ENCODE results near the gene IL20RB.

Gene IL20RB, protein sequence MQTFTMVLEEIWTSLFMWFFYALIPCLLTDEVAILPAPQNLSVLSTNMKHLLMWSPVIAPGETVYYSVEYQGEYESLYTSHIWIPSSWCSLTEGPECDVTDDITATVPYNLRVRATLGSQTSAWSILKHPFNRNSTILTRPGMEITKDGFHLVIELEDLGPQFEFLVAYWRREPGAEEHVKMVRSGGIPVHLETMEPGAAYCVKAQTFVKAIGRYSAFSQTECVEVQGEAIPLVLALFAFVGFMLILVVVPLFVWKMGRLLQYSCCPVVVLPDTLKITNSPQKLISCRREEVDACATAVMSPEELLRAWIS

DNA sequence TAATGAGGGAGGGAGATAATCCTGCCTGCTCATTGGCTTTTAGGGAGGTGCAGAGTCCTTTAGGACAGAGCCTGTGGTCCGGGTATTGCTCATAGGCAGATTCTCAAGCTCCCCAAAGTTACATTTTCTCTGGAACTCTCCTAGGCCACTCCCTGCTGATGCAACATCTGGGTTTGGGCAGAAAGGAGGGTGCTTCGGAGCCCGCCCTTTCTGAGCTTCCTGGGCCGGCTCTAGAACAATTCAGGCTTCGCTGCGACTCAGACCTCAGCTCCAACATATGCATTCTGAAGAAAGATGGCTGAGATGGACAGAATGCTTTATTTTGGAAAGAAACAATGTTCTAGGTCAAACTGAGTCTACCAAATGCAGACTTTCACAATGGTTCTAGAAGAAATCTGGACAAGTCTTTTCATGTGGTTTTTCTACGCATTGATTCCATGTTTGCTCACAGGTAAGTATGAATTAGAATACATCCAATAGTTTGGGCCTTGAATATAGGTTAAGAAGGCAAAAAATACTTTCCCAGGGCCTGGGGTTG, at the start of gene IL20RB:
IL20RB (plus strand) TSS at position 233 of the 538 bp plus-strand sequence; CDS start at position 364, 131 bp downstream.
- DNase-seq (ENCODE audit: low read depth in 1 of 2, low spot score in 1 of 2) = no peak
- in situ Hi-C loops (cut with HindIII; ENCODE audit: low pct_unique_long_range_greater_than_20kb, low sequenced_read_pairs) = no loop called here
- TF ChIP-seq JUND (IDR thresholded peaks at IDR 0.05; ENCODE audit: low read depth) = no peak

DNA sequence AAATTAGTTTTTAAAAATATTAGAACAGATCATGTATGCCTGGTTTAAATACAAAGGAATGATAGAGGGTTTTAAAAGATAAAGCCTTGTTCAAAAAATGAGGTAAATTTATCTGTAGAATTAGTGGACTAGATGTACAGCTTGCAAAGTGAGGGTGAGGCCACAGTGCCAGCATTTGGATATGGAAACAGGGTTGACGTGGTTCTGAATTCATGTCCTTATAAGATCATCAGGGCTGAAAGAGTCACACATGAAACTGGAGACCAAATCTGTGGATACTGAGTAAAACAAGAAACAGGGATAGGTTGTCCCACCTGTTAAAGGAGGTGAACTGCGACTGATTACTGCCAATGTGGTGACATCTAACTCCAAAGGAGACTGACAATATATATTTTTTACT, 49.5 kb upstream of the IL20RB start:
- no peak for TF ChIP-seq JUND (IDR thresholded peaks at IDR 0.05; ENCODE audit: low read depth)
- DNase-seq (ENCODE audit: low read depth in 1 of 2, low spot score in 1 of 2) = no peak
- in situ Hi-C loops (cut with HindIII; ENCODE audit: low pct_unique_long_range_greater_than_20kb, low sequenced_read_pairs) = no loop called here

DNA sequence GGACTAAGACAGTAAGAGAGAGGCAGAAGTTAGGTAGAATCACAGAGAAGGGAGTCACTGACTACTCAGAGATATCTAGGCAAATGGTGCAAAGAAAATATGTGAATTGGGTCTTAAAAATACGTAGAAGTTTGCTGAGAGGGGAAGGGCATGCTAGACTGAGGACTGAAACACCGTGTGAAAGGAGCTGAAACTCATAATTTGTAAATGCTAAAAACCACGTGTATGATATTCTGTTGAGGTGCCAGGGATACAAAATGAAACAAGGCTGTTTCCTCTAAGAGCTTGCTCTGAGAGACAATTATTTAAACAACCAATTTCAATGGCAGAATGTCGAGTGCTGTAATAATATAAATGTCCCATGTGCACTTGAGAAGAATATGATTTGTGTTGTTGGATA, 48.6 kb upstream of the IL20RB start:
- in situ Hi-C loops (cut with HindIII; ENCODE audit: low pct_unique_long_range_greater_than_20kb, low sequenced_read_pairs) = no loop called here
- no peak for TF ChIP-seq JUND (IDR thresholded peaks at IDR 0.05; ENCODE audit: low read depth)
- no peak for DNase-seq (ENCODE audit: low read depth in 1 of 2, low spot score in 1 of 2)

DNA sequence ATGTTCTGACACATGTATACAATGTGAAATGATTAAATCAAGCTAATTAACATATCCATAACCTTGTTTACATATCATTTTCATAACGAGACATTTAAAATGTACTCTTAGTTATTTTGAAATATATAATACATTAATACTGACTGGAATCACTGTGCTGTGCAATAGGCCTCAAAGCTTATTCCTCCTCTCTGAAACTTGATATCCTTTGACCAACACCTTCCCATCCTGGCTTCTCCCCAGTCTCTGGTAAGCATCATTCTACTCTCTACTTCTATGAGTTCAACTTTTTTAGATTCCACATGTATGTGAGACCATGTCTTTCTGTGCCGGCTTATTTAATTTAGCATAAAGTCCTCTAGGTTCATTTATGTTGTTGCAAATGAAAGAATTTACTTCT, 47.1 kb upstream of the IL20RB start:
- in situ Hi-C loops (cut with HindIII; ENCODE audit: low pct_unique_long_range_greater_than_20kb, low sequenced_read_pairs) = no loop called here
- DNase-seq (ENCODE audit: low read depth in 1 of 2, low spot score in 1 of 2) = no peak
- TF ChIP-seq JUND (IDR thresholded peaks at IDR 0.05; ENCODE audit: low read depth) = no peak

DNA sequence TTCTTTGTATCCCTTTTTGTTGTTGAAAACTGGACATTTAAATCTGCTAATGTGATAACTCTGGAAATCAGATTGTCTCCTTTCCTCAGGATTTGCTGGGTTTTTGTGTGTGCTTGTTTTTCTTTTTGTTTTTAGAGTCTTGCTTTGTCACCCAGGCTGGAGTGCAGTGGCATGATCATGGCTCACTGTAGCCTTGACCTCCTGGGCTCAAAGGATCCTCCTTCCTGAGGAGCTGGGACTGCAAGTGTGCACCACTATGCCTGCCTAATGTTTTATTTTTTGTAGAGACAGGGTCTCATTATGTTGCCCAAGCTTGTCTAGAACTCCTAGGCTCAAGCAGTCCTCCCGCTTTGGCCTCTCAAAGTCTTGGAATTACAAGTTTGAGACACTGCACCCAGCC, 44.6 kb upstream of the IL20RB start:
- no peak for TF ChIP-seq JUND (IDR thresholded peaks at IDR 0.05; ENCODE audit: low read depth)
- DNase-seq (ENCODE audit: low read depth in 1 of 2, low spot score in 1 of 2) = no peak
- in situ Hi-C loops (cut with HindIII; ENCODE audit: low pct_unique_long_range_greater_than_20kb, low sequenced_read_pairs) = no loop called here

DNA sequence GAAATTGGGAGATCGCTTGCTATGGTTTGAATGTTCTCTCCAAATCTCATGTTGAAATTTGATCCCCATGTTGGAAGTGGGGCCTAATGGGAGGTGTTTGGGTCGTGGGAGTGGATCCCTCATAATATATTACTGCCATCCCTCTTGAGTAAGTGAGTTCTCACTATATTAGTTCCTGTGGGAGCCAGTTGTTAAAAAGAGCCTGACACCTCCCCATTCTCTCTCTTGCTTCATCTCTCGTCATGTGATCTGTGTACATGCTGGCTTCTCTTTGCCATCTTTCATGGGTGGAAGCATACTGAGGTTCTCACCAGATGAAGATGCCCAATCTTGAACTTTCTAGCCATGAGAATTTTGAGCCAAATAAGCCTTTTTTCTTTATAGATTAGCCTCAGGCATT, 43.0 kb upstream of the IL20RB start:
- TF ChIP-seq JUND (IDR thresholded peaks at IDR 0.05; ENCODE audit: low read depth) = no peak
- no peak for DNase-seq (ENCODE audit: low read depth in 1 of 2, low spot score in 1 of 2)
- in situ Hi-C loops (cut with HindIII; ENCODE audit: low pct_unique_long_range_greater_than_20kb, low sequenced_read_pairs) = no loop called here

DNA sequence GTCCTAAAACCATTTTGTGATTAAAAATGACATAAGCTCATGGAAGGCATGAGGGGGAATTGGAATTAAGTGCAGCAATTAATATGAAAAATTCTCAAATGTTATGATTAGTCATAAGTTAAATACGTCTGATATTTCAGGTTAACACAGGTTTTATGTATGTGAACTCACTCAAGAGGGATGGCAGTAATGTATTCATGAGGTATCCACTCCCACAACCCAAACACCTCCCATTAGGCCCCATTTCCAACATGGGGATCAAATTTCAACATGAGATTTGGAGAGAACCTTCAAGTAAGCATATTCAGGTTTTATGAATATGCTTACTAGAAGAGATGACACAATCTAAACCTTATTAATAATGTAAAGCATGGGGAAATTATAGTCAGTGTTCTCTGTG, 41.6 kb upstream of the IL20RB start:
- in situ Hi-C loops (cut with HindIII; ENCODE audit: low pct_unique_long_range_greater_than_20kb, low sequenced_read_pairs) = no loop called here
- no peak for TF ChIP-seq JUND (IDR thresholded peaks at IDR 0.05; ENCODE audit: low read depth)
- peak in 1 of 2 experiments; percentile 35 for DNase-seq (ENCODE audit: low read depth in 1 of 2, low spot score in 1 of 2)

DNA sequence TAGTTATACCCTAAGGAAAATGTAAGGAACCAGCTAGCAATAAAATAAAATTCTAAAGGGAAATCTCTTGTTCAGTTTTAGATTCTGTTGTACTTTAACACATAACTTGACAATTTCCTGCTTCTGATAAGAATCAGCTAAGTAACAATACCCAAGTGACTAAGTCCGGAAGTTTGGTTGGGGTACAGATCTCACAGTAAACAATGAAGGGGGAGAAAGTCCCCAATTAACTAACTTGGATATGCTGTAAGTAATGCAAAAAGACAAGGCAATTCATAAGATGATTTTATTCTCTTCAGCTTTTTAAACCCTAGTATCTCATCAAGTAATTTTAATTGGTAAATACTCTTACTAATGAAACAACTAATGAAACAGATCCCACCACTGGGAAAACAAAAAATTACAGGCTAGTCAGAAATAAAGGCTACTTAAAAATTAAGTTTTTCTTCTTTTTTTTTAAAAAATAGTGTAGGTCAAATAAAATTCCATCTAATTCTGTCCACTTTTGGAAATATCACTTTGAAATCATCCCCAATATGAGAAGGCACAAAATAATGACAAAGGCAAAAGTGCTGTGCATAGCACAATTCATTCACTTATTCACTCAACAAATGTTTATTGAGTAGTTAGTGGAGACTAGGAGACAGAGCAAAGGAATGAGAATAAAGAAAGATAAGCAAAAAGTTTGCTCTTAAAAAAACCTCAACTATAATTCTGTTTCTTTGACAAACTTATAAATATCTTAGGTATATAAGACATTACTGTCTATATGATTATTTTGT, 37.8 kb upstream of the IL20RB start:
- no peak for TF ChIP-seq JUND (IDR thresholded peaks at IDR 0.05; ENCODE audit: low read depth)
- in situ Hi-C loops (cut with HindIII; ENCODE audit: low pct_unique_long_range_greater_than_20kb, low sequenced_read_pairs) = no loop called here
- no peak for DNase-seq (ENCODE audit: low read depth in 1 of 2, low spot score in 1 of 2)

DNA sequence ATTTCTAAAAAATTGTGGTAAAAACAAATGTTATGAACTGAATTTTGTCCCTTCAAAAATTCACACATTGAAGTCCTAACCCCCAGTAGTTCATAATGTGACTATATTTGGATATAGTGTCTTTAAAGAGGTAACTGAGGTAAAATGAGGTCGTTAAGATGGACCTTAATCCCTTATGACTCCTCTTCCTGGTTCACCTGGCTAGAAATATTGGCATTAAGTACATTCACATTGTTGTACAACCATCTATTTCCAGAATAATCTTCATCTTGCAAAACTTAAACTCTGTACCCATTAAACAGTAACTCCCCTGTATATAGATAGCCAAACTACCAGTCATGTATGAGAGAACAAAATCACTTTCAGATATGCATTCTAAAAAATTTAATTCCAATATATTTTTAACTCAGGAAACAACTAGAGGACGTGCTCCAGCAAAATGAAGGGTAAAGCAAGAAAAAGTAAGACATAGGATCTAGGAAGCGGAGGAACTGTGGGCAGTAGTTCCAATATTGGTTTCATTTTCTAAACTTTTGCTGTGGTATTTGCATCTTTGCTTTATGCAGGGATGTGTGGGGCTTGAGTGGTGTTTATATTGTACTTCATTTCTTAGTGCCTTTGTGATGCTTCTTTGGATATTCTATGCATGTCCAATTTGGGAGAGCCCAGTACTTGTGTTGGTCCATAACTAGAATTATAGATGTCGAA, 36.7 kb upstream of the IL20RB start:
- DNase-seq (ENCODE audit: low read depth in 1 of 2, low spot score in 1 of 2) = no peak
- in situ Hi-C loops (cut with HindIII; ENCODE audit: low pct_unique_long_range_greater_than_20kb, low sequenced_read_pairs) = no loop called here
- no peak for TF ChIP-seq JUND (IDR thresholded peaks at IDR 0.05; ENCODE audit: low read depth)

DNA sequence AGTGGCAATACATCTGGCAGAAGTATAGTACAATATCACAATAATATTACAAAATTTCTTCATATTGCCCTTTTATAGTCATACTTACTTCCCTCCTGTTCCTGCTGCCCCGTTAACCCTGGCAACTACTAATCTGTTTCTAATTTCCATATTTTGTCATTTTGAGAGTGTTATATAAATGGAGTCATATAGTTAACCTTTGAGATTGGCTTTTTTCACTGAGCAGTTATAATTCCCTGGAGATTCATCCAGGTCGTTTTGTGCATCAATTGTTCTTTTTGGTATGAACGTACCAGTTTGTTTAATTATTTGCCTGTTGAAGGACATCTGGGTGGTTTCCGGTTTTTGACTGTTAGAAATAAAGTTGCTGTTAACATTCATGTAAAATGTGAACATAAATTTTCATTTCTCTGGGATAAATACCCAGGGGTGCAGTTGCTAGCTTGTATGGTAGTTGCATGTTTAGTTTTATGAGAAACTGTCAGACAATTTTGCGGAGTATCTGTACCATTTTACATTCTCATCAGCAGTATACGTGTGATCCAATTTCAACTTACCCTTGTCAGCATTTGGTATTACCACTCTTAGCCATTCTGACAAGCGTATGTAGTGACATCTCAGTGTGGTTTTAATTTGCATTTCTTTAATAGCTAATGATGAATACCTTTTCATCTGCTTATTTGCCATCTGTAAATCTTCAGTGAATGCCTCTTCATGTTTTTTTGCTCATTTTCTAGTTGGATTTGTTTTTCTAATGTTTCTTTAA, 32.2 kb upstream of the IL20RB start:
- in situ Hi-C loops (cut with HindIII; ENCODE audit: low pct_unique_long_range_greater_than_20kb, low sequenced_read_pairs) = no loop called here
- no peak for DNase-seq (ENCODE audit: low read depth in 1 of 2, low spot score in 1 of 2)

DNA sequence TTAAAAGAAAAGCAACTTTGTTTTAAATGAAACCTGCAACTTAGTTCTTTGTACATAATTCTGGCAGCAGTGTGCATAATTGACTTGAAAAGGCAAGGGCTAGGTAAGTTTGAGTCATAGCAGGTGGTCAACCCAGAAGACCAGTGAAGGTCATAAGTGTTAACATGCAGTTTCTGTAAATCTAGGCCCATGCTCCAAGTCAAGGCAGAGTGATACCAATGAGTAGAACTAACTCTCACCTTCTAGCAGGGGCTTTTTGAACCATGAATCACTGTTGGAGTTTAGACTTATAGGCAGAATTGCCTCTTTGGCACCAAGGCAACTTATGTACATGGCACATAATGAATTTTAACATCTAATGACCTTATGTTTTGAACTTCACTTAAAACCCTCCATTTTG, 29.5 kb upstream of the IL20RB start:
- in situ Hi-C loops (cut with HindIII; ENCODE audit: low pct_unique_long_range_greater_than_20kb, low sequenced_read_pairs) = no loop called here
- TF ChIP-seq JUND (IDR thresholded peaks at IDR 0.05; ENCODE audit: low read depth) = no peak
- no peak for DNase-seq (ENCODE audit: low read depth in 1 of 2, low spot score in 1 of 2)

More for the DNA sequence above, 32.2 kb upstream of the IL20RB start:
- TF ChIP-seq JUND (IDR thresholded peaks at IDR 0.05; ENCODE audit: low read depth) = no peak

Measured in T47D (cell line).